OCI-LY1 (cell line): ENCODE data around the gene ZDHHC16.
A peak's percentile ranks its signal among the peaks of the same experiment; 100 is the strongest.
"Not testable (repeated sequence)": the region's sequence is repeated elsewhere in the genome, so short reads cannot be mapped to it uniquely, and the experiment has no call there.

Source experiments
- H2AFZ ChIP-seq: fragments of 200-600 bp; sonication (generic), shearing (Covaris generic); 2 replicates; pipeline ENCODE4 v1.6.0; 2014; ENCODE audit warnings: antibody characterized with exemption, mild to moderate bottlenecking, low read length
- H3F3A ChIP-seq: fragments of 200-600 bp; sonication (generic), shearing (Covaris generic); 2 replicates; pipeline ENCODE4 v1.6.0; 2014; ENCODE audit warnings: mild to moderate bottlenecking, antibody characterized with exemption, low read length, moderate library complexity; ENCODE audit not compliant: insufficient read depth
- H3K27ac ChIP-seq: fragments of 200-600 bp; sonication (generic); 2 replicates; pipeline ENCODE4 v1.5.1; 2014; ENCODE audit warnings: low read length, mixed run types, mild to moderate bottlenecking, low read depth; ENCODE audit not compliant: poor library complexity, severe bottlenecking
- H3K27me3 ChIP-seq: fragments of 200-600 bp; sonication (generic); 2 replicates; pipeline ENCODE4 v1.6.0; 2014; ENCODE audit warnings: antibody characterized with exemption, mild to moderate bottlenecking, low read length, moderate library complexity; ENCODE audit not compliant: insufficient read depth
- H3K36me3 ChIP-seq: fragments of 200-600 bp; sonication (generic); 2 replicates; pipeline ENCODE4 v1.6.1; 2014; ENCODE audit warnings: mild to moderate bottlenecking, antibody characterized with exemption, low read length, moderate library complexity, mixed read lengths; ENCODE audit not compliant: insufficient read depth
- H3K4me1 ChIP-seq: fragments of 200-600 bp; sonication (generic); 2 replicates; pipeline ENCODE4 v1.5.1; 2014; ENCODE audit warnings: mild to moderate bottlenecking, low read length, moderate library complexity; ENCODE audit not compliant: insufficient read depth, severe bottlenecking
- H3K4me2 ChIP-seq: fragments of 200-600 bp; sonication (generic), shearing (Covaris generic); 2 replicates; pipeline ENCODE4 v1.6.1; 2014; ENCODE audit warnings: low read length
- H3K4me3 ChIP-seq: fragments of 200-600 bp; sonication (generic); 2 replicates; pipeline ENCODE4 v1.5.1; 2014; ENCODE audit warnings: low read length, low read depth, mild to moderate bottlenecking, mixed read lengths; ENCODE audit not compliant: poor library complexity, severe bottlenecking
- H3K79me2 ChIP-seq: fragments of 200-600 bp; shearing (Covaris generic); 2 replicates; pipeline ENCODE4 v1.6.1; 2016; ENCODE audit warnings: mixed run types, low read length, mixed read lengths; ENCODE audit not compliant: insufficient read depth
- H3K9ac ChIP-seq: fragments of 200-600 bp; sonication (generic), shearing (Covaris generic); 2 replicates; pipeline ENCODE4 v1.6.1; 2014; ENCODE audit warnings: mild to moderate bottlenecking, low read length, mixed read lengths
- H3K9me2 ChIP-seq: fragments of 200-600 bp; sonication (generic), shearing (Covaris generic); 2 replicates; pipeline ENCODE4 v1.6.1; 2014; ENCODE audit warnings: low read depth, mild to moderate bottlenecking, low read length, mixed read lengths
- H3K9me3 ChIP-seq: fragments of 200-600 bp; shearing (Covaris generic); 2 replicates; pipeline ENCODE4 v1.6.1; 2014; ENCODE audit warnings: low read length, mixed read lengths
- H4K20me1 ChIP-seq: fragments of 200-600 bp; sonication (generic), shearing (Covaris generic); 2 replicates; pipeline ENCODE4 v1.6.0; 2016; ENCODE audit warnings: mild to moderate bottlenecking, low read length; ENCODE audit not compliant: insufficient read depth
- EZH2 ChIP-seq: fragments of 200-600 bp; sonication (generic), shearing (Covaris generic); IDR thresholded peaks from 2 replicates; pipeline ENCODE4 v1.8.0; 2017; ENCODE audit warnings: borderline replicate concordance, mixed run types, mild to moderate bottlenecking, antibody characterized with exemption, low read length, moderate library complexity, mixed read lengths
- TF ChIP-seq, protein P1 (sequence below): fragments of 200-600 bp; sonication (generic), shearing (Covaris generic); IDR thresholded peaks from 2 replicates; pipeline ENCODE4 v1.5.1; 2017; ENCODE audit warnings: mild to moderate bottlenecking, antibody characterized with exemption, low read length, moderate library complexity, mixed read lengths

The ZDHHC16 gene

DNA sequence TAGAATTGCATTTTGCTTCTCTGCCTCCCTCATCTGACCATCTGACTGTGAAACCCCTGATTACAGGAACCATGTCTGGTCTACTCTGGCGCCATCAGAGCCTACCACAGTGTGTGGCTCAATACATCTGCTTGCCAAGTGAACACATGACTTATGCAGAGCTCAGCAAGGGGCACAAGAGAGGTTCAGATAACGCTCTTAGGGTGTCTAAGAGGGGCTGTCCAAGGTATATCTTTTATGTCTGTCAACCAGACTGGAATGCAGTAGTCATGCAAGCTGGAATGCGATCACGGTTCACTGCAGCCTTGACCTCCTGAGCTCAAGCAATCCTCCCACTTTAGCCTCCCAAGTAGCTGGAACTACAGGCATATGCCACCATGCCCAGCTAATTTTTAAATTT lies 34.6 kb upstream of the ZDHHC16 start:
- Histone ChIP-seq H3K79me2 (no peaks in the 10 kb centered on the region), H3K4me2 (no peak overlapping the region), H3K27ac (no peak overlapping the region), H3K9me3 (no peaks in the 10 kb centered on the region), H3K9ac (no peak overlapping the region), H3F3A (no peaks in the 10 kb centered on the region), H3K9me2 (no peaks in the 10 kb centered on the region), H3K4me3 (no peak overlapping the region), H3K27me3 (no peaks in the 10 kb centered on the region), H4K20me1 (no peaks in the 10 kb centered on the region), H2AFZ (no peak overlapping the region), H3K36me3 (no peaks in the 10 kb centered on the region), H3K4me1 (peaks cover 12% of the 10 kb centered on the region)
- no peak for TF ChIP-seq EZH2
- TF ChIP-seq, protein P1, sequence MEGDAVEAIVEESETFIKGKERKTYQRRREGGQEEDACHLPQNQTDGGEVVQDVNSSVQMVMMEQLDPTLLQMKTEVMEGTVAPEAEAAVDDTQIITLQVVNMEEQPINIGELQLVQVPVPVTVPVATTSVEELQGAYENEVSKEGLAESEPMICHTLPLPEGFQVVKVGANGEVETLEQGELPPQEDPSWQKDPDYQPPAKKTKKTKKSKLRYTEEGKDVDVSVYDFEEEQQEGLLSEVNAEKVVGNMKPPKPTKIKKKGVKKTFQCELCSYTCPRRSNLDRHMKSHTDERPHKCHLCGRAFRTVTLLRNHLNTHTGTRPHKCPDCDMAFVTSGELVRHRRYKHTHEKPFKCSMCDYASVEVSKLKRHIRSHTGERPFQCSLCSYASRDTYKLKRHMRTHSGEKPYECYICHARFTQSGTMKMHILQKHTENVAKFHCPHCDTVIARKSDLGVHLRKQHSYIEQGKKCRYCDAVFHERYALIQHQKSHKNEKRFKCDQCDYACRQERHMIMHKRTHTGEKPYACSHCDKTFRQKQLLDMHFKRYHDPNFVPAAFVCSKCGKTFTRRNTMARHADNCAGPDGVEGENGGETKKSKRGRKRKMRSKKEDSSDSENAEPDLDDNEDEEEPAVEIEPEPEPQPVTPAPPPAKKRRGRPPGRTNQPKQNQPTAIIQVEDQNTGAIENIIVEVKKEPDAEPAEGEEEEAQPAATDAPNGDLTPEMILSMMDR, result no peak

- Histone ChIP-seq H3K9me2 (no peaks in the 10 kb centered on the region), H3K4me3 (no peak overlapping the region)
- no peak for TF ChIP-seq EZH2
- TF ChIP-seq, protein P1, result no peak
Measured at GRCh38 chr10:97412891-97413304, 33.1 kb upstream of the ZDHHC16 start.

DNA sequence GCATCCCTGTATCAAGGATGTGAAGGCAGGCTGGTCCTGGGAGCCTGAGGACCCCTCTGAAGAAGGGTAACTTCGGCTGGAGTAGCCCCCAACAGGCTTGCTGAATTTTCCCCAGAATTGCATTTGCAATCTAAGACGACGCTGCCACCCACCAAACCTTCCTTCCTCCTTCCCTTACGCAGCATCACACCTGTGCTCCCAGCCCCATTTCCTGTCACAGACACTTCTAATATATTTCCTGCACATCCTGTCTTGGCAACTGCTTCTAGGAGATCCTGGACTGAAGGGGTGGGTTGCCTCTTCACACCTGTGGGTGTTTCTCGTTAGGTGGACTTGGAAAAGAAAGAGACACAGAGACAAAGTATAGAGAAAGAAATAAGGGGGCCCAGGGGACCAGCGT lies 29.4 kb upstream of the ZDHHC16 start:
- peaks cover 20% of the 10 kb centered on the region for H3K4me1 ChIP-seq
- TF ChIP-seq, protein P1, result no peak
- TF ChIP-seq EZH2, result no peak
- no peaks in the 10 kb centered on the region for H3K9me2 ChIP-seq
- H3K4me2 ChIP-seq, result no peak overlapping the region
- H3F3A ChIP-seq, result no peaks in the 10 kb centered on the region
- no peak overlapping the region for H2AFZ ChIP-seq
- H3K79me2 ChIP-seq, result no peaks in the 10 kb centered on the region
- H3K9me3 ChIP-seq, result no peaks in the 10 kb centered on the region
- H3K4me3 ChIP-seq, result no peak overlapping the region
- no peak overlapping the region for H3K9ac ChIP-seq
- H3K27me3 ChIP-seq, result no peaks in the 10 kb centered on the region
- no peak overlapping the region for H3K27ac ChIP-seq
- no peaks in the 10 kb centered on the region for H4K20me1 ChIP-seq
- no peaks in the 10 kb centered on the region for H3K36me3 ChIP-seq

More at GRCh38 chr10:97412891-97413304, 33.1 kb upstream of the ZDHHC16 start:
- H3F3A ChIP-seq, result no peaks in the 10 kb centered on the region
- H3K9me3 ChIP-seq, result no peaks in the 10 kb centered on the region
- no peaks in the 10 kb centered on the region for H3K36me3 ChIP-seq
- H3K4me2 ChIP-seq, result no peak overlapping the region
- H4K20me1 ChIP-seq, result no peaks in the 10 kb centered on the region
- H3K27me3 ChIP-seq, result no peaks in the 10 kb centered on the region
- no peaks in the 10 kb centered on the region for H3K79me2 ChIP-seq
- H3K4me1 ChIP-seq, result peaks cover 7% of the 10 kb centered on the region
- no peak overlapping the region for H3K9ac ChIP-seq
- no peak overlapping the region for H3K27ac ChIP-seq
- no peak overlapping the region for H2AFZ ChIP-seq

GRCh38 chr10:97423757-97424098 lies 22.2 kb upstream of the ZDHHC16 start:
- H3K9ac ChIP-seq, H3K4me3 ChIP-seq, H4K20me1 ChIP-seq, H3F3A ChIP-seq, H3K9me2 ChIP-seq, H2AFZ ChIP-seq, H3K4me2 ChIP-seq, H3K9me3 ChIP-seq, H3K27me3 ChIP-seq: not testable (repeated sequence)
- peaks cover 29% of the 10 kb centered on the region for H3K4me1 ChIP-seq
- peaks cover 15% of the 10 kb centered on the region; the same call in 1 of the 2 replicates for H3K36me3 ChIP-seq
- peaks cover 25% of the 10 kb centered on the region for H3K79me2 ChIP-seq
- H3K27ac ChIP-seq, result peak overlapping the region; percentile 80
